SK-N-SH treated with all-trans-retinoic acid at 6 μM for 48 hours (cell line): Measurements from ENCODE around the gene DYNC2I2.

Experiments
- ATAC-seq: fragments of 200-7000 bp; cut with Tn5 transposase; 3 replicates; pipeline ENCODE4 v1.9.1; 2020; ENCODE audit warnings: mild to moderate bottlenecking, moderate library complexity
- ARNTL ChIP-seq: fragments of 450-650 bp; formaldehyde crosslinking; IDR thresholded peaks from 2 replicates; pipeline ENCODE4 v1.5.0; 2020; ENCODE audit warnings: low read depth, mild to moderate bottlenecking, moderate library complexity, borderline replicate concordance
- BACH2 ChIP-seq: fragments of 250-450 bp; sonication (Bioruptor Pico); IDR thresholded peaks from 2 replicates; pipeline ENCODE4 v1.9.0; 2021; ENCODE audit warnings: mild to moderate bottlenecking, borderline replicate concordance
- CSDC2 ChIP-seq: fragments of 250-450 bp; sonication (Bioruptor Pico); IDR thresholded peaks from 2 replicates; pipeline ENCODE4 v1.5.0; 2020; ENCODE audit warnings: mild to moderate bottlenecking, moderate library complexity
- ESRRG ChIP-seq: fragments of 250-450 bp; sonication (Bioruptor Pico); IDR thresholded peaks from 2 replicates; pipeline ENCODE4 v1.6.1; 2021; ENCODE audit warnings: mild to moderate bottlenecking
- GLIS3 ChIP-seq: fragments of 250-450 bp; sonication (Bioruptor Pico); IDR thresholded peaks from 2 replicates; pipeline ENCODE4 v1.5.0; 2020; ENCODE audit warnings: mild to moderate bottlenecking, moderate library complexity
- ISL1 ChIP-seq: fragments of 250-450 bp; sonication (Bioruptor Pico); IDR thresholded peaks from 2 replicates; pipeline ENCODE4 v2.1.2; 2022; ENCODE audit warnings: mild to moderate bottlenecking, moderate library complexity
- OSR1 ChIP-seq: fragments of 250-450 bp; sonication (Bioruptor Pico); IDR thresholded peaks from 2 replicates; pipeline ENCODE4 v1.8.0; 2022; ENCODE audit warnings: moderate library complexity, mild to moderate bottlenecking, inconsistent platforms
- POU6F1 ChIP-seq: fragments of 250-450 bp; sonication (Bioruptor Pico); IDR thresholded peaks from 2 replicates; pipeline ENCODE4 v1.8.0; 2021; ENCODE audit warnings: low read depth, mild to moderate bottlenecking, moderate library complexity, borderline replicate concordance
- RARB ChIP-seq: fragments of 250-450 bp; sonication (Bioruptor Pico); IDR thresholded peaks from 2 replicates; pipeline ENCODE4 v1.8.0; 2021; ENCODE audit warnings: mild to moderate bottlenecking, moderate library complexity
- TCF4 ChIP-seq: fragments of 250-450 bp; sonication (Bioruptor Pico); IDR thresholded peaks from 2 replicates; pipeline ENCODE4 v1.8.0; 2021; ENCODE audit warnings: mild to moderate bottlenecking, moderate library complexity, borderline replicate concordance
- TOX ChIP-seq: fragments of 250-450 bp; sonication (Bioruptor Pico); IDR thresholded peaks from 2 replicates; pipeline ENCODE4 v1.8.0; 2021; ENCODE audit warnings: mild to moderate bottlenecking, moderate library complexity, borderline replicate concordance
- ZFP3 ChIP-seq: fragments of 250-450 bp; sonication (Bioruptor Pico); IDR thresholded peaks from 2 replicates; pipeline ENCODE4 v1.5.0; 2020; ENCODE audit warnings: mild to moderate bottlenecking, moderate library complexity
- ZFP30 ChIP-seq: fragments of 450-650 bp; formaldehyde crosslinking; IDR thresholded peaks from 2 replicates; pipeline ENCODE4 v1.5.0; 2022; ENCODE audit warnings: mild to moderate bottlenecking, moderate library complexity
- ZNF565 ChIP-seq: fragments of 450-650 bp; formaldehyde crosslinking; conservative IDR thresholded peaks from 2 replicates; pipeline ENCODE4 v1.5.0; 2020; ENCODE audit warnings: low read depth, mild to moderate bottlenecking, moderate library complexity
- ZNF70 ChIP-seq: fragments of 450-650 bp; formaldehyde crosslinking; IDR thresholded peaks from 2 replicates; pipeline ENCODE4 v1.5.0; 2020; ENCODE audit warnings: mild to moderate bottlenecking, moderate library complexity
- ZNF8 ChIP-seq: fragments of 450-650 bp; formaldehyde crosslinking; IDR thresholded peaks from 2 replicates; pipeline ENCODE4 v1.5.0; 2020; ENCODE audit warnings: mild to moderate bottlenecking, moderate library complexity
- TF ChIP-seq, protein P1 (sequence below): fragments of 250-450 bp; sonication (Bioruptor Pico); IDR thresholded peaks from 2 replicates; pipeline ENCODE4 v1.5.0; 2020; ENCODE audit warnings: mild to moderate bottlenecking, moderate library complexity
- TF ChIP-seq, protein P2 (sequence below): fragments of 250-450 bp; sonication (Bioruptor Pico); IDR thresholded peaks from 2 replicates; pipeline ENCODE4 v1.8.0; 2020; ENCODE audit warnings: mild to moderate bottlenecking, moderate library complexity, borderline replicate concordance
- TF ChIP-seq, protein P3 (sequence below): fragments of 250-450 bp; sonication (Bioruptor Pico); IDR thresholded peaks from 2 replicates; pipeline ENCODE4 v1.5.1; 2020; ENCODE audit warnings: low read depth, mild to moderate bottlenecking, moderate library complexity
- TF ChIP-seq, protein P4 (sequence below): fragments of 250-450 bp; sonication (Bioruptor Pico); IDR thresholded peaks from 2 replicates; pipeline ENCODE4 v1.5.1; 2021; ENCODE audit warnings: mild to moderate bottlenecking, moderate library complexity

DYNC2I2 gene

GRCh38 chr9:128629852-128630545, 26.6 kb downstream of the DYNC2I2 start:
- TF ChIP-seq, protein P1, sequence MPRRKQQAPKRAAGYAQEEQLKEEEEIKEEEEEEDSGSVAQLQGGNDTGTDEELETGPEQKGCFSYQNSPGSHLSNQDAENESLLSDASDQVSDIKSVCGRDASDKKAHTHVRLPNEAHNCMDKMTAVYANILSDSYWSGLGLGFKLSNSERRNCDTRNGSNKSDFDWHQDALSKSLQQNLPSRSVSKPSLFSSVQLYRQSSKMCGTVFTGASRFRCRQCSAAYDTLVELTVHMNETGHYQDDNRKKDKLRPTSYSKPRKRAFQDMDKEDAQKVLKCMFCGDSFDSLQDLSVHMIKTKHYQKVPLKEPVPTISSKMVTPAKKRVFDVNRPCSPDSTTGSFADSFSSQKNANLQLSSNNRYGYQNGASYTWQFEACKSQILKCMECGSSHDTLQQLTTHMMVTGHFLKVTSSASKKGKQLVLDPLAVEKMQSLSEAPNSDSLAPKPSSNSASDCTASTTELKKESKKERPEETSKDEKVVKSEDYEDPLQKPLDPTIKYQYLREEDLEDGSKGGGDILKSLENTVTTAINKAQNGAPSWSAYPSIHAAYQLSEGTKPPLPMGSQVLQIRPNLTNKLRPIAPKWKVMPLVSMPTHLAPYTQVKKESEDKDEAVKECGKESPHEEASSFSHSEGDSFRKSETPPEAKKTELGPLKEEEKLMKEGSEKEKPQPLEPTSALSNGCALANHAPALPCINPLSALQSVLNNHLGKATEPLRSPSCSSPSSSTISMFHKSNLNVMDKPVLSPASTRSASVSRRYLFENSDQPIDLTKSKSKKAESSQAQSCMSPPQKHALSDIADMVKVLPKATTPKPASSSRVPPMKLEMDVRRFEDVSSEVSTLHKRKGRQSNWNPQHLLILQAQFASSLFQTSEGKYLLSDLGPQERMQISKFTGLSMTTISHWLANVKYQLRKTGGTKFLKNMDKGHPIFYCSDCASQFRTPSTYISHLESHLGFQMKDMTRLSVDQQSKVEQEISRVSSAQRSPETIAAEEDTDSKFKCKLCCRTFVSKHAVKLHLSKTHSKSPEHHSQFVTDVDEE (CRISPR knock-in tag) = no peak
- TF ChIP-seq ARNTL (CRISPR knock-in tag) = no peak
- TF ChIP-seq CSDC2 = no peak
- TF ChIP-seq, protein P2, sequence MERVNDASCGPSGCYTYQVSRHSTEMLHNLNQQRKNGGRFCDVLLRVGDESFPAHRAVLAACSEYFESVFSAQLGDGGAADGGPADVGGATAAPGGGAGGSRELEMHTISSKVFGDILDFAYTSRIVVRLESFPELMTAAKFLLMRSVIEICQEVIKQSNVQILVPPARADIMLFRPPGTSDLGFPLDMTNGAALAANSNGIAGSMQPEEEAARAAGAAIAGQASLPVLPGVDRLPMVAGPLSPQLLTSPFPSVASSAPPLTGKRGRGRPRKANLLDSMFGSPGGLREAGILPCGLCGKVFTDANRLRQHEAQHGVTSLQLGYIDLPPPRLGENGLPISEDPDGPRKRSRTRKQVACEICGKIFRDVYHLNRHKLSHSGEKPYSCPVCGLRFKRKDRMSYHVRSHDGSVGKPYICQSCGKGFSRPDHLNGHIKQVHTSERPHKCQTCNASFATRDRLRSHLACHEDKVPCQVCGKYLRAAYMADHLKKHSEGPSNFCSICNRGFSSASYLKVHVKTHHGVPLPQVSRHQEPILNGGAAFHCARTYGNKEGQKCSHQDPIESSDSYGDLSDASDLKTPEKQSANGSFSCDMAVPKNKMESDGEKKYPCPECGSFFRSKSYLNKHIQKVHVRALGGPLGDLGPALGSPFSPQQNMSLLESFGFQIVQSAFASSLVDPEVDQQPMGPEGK (CRISPR knock-in tag) = no peak
- TF ChIP-seq OSR1 (CRISPR knock-in tag) = no peak
- ATAC-seq = no peak

DNA sequence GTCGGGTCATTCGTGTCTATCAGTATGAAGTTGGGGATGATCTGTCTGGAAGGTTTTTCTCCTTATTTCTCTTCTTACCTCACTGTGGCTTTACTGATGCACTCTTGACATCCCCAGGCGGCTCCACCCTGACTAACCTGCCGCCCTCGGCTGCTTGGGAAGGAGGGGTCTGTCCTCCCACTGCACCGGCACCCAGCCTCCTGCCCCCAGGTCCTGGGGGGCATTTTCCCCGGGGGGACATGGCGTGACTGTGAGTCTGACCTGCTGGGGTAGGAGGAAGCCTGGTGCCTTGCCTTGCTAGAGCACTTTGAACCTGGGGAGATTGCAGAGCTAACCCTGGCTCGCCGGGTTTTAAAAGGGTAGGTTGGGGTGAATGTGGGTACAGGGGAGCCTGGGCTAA, 27.5 kb downstream of the DYNC2I2 start:
- no peak for ATAC-seq
- TF ChIP-seq ARNTL (CRISPR knock-in tag) (no peak), ZNF70 (CRISPR knock-in tag) (no peak), ESRRG (no peak), ZFP30 (CRISPR knock-in tag) (no peak), GLIS3 (CRISPR knock-in tag) (no peak), ZFP3 (CRISPR knock-in tag) (no peak), ZNF8 (CRISPR knock-in tag) (no peak), POU6F1 (CRISPR knock-in tag) (no peak), ZNF565 (CRISPR knock-in tag) (no peak), ISL1 (no peak), RARB (CRISPR knock-in tag) (no peak), TOX (CRISPR knock-in tag) (no peak), BACH2 (CRISPR knock-in tag) (no peak), OSR1 (CRISPR knock-in tag) (no peak), TCF4 (CRISPR knock-in tag) (no peak), CSDC2 (no peak)
- TF ChIP-seq, protein P1 (CRISPR knock-in tag) = no peak
- TF ChIP-seq, protein P3, sequence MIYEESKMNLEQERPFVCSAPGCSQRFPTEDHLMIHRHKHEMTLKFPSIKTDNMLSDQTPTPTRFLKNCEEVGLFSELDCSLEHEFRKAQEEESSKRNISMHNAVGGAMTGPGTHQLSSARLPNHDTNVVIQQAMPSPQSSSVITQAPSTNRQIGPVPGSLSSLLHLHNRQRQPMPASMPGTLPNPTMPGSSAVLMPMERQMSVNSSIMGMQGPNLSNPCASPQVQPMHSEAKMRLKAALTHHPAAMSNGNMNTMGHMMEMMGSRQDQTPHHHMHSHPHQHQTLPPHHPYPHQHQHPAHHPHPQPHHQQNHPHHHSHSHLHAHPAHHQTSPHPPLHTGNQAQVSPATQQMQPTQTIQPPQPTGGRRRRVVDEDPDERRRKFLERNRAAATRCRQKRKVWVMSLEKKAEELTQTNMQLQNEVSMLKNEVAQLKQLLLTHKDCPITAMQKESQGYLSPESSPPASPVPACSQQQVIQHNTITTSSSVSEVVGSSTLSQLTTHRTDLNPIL = no peak
- TF ChIP-seq, protein P4, sequence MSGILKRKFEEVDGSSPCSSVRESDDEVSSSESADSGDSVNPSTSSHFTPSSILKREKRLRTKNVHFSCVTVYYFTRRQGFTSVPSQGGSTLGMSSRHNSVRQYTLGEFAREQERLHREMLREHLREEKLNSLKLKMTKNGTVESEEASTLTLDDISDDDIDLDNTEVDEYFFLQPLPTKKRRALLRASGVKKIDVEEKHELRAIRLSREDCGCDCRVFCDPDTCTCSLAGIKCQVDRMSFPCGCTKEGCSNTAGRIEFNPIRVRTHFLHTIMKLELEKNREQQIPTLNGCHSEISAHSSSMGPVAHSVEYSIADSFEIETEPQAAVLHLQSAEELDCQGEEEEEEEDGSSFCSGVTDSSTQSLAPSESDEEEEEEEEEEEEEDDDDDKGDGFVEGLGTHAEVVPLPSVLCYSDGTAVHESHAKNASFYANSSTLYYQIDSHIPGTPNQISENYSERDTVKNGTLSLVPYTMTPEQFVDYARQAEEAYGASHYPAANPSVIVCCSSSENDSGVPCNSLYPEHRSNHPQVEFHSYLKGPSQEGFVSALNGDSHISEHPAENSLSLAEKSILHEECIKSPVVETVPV (CRISPR knock-in tag) = no peak
